ENCODE measurements around the gene OTOP3. TPM values are rescaled to one million over a fixed set of nuclear protein-coding genes. Genes with fewer than 3 reads are reported as not detected.

The OTOP3 gene
- total RNA-seq, 1 donor from 2014 or later: not detected

GRCh38 chr17:74999523-74999922 lies 63.8 kb downstream of the OTOP3 start:
- H3K36me3 Mint-ChIP-seq (ENCODE audit: low read depth): no peaks in the 10 kb centered on the region

More at GRCh38 chr17:74999523-74999922, 63.8 kb downstream of the OTOP3 start:
- Mint-ChIP-seq H3K27me3 (ENCODE audit: low read depth) (no peaks in the 10 kb centered on the region), H3K27ac (ENCODE audit: unreplicated experiment) (no peak overlapping the region), H3K9me3 (no peaks in the 10 kb centered on the region), H3K4me3 (no peak overlapping the region), H3K4me1 (no peaks in the 10 kb centered on the region)
- no peak for DNase-seq (ENCODE audit: low read depth, low spot score)
- TF ChIP-seq CTCF (conservative IDR thresholded peaks at IDR 0.05): no peak

Other genes starting within 250 kb of the OTOP3 start
- gene CD300LF, start 223.0 kb upstream of the OTOP3 start, total RNA-seq: not detected in 2 replicates
- not detected in 2 replicates for gene RAB37, start 198.6 kb upstream of the OTOP3 start, total RNA-seq
- gene NHERF1, start 187.3 kb upstream of the OTOP3 start, total RNA-seq: 51.7 and 52.2 TPM in 2 replicates
- gene NAT9, start 159.6 kb upstream of the OTOP3 start, total RNA-seq: 66.9 and 67.7 TPM in 2 replicates
- gene GRIN2C, start 76.0 kb upstream of the OTOP3 start, total RNA-seq: 0.02 and 0.07 TPM in 2 replicates
- 13.3 and 14.8 TPM in 2 replicates for gene FDXR, start 62.9 kb upstream of the OTOP3 start, total RNA-seq
- gene FADS6, start 42.3 kb upstream of the OTOP3 start, total RNA-seq: not detected in 2 replicates
- gene USH1G, start 12.6 kb upstream of the OTOP3 start, total RNA-seq: 0.14 TPM in 1 of 2 replicates, not detected in the other
- not detected in 2 replicates for gene OTOP2, start 11.6 kb upstream of the OTOP3 start, total RNA-seq
- 11.8 and 14.6 TPM in 2 replicates for gene HID1, start 36.9 kb downstream of the OTOP3 start, total RNA-seq
- gene CDR2L, start 51.7 kb downstream of the OTOP3 start, total RNA-seq: 24.0 and 24.1 TPM in 2 replicates
- 35.3 and 37.6 TPM in 2 replicates for gene MRPL58, start 76.8 kb downstream of the OTOP3 start, total RNA-seq
- gene ATP5PD, start 111.1 kb downstream of the OTOP3 start, total RNA-seq: 198 and 208 TPM in 2 replicates
- 35.2 and 37.8 TPM in 2 replicates for gene KCTD2, start 111.3 kb downstream of the OTOP3 start, total RNA-seq
- 6.0 and 7.3 TPM in 2 replicates for gene SLC16A5, start 152.1 kb downstream of the OTOP3 start, total RNA-seq
- 15.6 and 15.8 TPM in 2 replicates for gene ARMC7, start 174.1 kb downstream of the OTOP3 start, total RNA-seq
- 68.0 and 70.2 TPM in 2 replicates for gene NT5C, start 195.8 kb downstream of the OTOP3 start, total RNA-seq
- 319 and 334 TPM in 2 replicates for gene JPT1, start 218.6 kb downstream of the OTOP3 start, total RNA-seq
- 773 and 776 TPM in 2 replicates for gene SUMO2, start 247.1 kb downstream of the OTOP3 start, total RNA-seq